Lower leg skin (tissue), 3 donors: ENCODE measurements around the gene FOXB1.

Experiments used
- POLR2A ChIP-seq, 2 donors: fragments of 450-650 bp; IDR thresholded peaks; one replicate each; pipeline ENCODE4 v1.6.1; 2016 to 2017; ENCODE audit warnings: antibody characterized with exemption in 2 of 2, mild to moderate bottlenecking in 1 of 2, moderate library complexity in 1 of 2
- TF ChIP-seq, protein P1 (sequence below), 3 donors: fragments of 450-650 bp; IDR thresholded peaks; one replicate each; pipeline ENCODE4 v1.5.1; 2016; ENCODE audit warnings: antibody characterized with exemption in 3 of 3, mild to moderate bottlenecking in 3 of 3, moderate library complexity in 2 of 3

DNA sequence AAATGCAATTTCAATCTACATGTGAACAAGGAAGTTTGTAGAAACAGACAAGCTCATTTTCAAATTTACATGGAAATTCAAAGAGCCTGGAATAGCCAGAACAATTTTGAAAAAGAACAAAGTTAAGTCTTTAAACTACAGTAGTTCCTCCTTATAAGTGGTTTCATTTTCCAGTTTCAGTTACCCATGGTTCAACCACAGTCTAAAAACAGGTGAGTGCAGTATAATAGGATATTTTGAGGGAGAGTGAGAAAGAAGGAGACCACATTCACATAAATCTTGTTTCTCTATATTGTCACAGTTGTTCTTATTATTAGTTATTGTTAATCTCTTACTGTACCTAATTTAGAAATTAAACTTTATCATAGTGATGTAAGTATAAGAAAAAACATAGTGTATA is 45.8 kb upstream of the FOXB1 start:
- TF ChIP-seq, protein P1, sequence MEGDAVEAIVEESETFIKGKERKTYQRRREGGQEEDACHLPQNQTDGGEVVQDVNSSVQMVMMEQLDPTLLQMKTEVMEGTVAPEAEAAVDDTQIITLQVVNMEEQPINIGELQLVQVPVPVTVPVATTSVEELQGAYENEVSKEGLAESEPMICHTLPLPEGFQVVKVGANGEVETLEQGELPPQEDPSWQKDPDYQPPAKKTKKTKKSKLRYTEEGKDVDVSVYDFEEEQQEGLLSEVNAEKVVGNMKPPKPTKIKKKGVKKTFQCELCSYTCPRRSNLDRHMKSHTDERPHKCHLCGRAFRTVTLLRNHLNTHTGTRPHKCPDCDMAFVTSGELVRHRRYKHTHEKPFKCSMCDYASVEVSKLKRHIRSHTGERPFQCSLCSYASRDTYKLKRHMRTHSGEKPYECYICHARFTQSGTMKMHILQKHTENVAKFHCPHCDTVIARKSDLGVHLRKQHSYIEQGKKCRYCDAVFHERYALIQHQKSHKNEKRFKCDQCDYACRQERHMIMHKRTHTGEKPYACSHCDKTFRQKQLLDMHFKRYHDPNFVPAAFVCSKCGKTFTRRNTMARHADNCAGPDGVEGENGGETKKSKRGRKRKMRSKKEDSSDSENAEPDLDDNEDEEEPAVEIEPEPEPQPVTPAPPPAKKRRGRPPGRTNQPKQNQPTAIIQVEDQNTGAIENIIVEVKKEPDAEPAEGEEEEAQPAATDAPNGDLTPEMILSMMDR (IDR thresholded peaks at IDR 0.05) = no peak
- no peak for TF ChIP-seq POLR2A (IDR thresholded peaks at IDR 0.05)
